ENCODE measurements around the gene NPEPL1.

NPEPL1 gene

DNA sequence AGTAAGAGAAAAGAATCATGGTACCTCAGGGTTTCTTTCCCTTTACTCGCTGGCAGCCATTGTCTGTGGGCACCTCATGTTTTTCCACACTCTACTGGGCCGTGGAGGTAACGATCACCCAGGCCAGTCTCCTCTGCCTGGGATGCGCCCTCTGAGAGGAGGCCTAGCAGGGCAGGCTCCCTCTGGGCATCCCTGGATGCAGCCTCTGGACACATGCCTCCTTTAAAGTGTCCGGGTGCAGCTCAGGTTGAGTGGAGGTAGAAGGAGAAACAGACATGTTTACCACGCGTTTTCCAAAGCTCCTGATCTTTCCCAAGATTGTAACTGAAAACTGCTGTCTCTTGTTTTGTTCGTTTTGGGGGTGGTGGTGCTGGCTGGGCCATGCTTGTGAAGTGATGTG, 13.8 kb upstream of the NPEPL1 start:
- no peak for DNase-seq (ENCODE audit: low read depth in 2 of 3, low spot score in 2 of 3)

DNA sequence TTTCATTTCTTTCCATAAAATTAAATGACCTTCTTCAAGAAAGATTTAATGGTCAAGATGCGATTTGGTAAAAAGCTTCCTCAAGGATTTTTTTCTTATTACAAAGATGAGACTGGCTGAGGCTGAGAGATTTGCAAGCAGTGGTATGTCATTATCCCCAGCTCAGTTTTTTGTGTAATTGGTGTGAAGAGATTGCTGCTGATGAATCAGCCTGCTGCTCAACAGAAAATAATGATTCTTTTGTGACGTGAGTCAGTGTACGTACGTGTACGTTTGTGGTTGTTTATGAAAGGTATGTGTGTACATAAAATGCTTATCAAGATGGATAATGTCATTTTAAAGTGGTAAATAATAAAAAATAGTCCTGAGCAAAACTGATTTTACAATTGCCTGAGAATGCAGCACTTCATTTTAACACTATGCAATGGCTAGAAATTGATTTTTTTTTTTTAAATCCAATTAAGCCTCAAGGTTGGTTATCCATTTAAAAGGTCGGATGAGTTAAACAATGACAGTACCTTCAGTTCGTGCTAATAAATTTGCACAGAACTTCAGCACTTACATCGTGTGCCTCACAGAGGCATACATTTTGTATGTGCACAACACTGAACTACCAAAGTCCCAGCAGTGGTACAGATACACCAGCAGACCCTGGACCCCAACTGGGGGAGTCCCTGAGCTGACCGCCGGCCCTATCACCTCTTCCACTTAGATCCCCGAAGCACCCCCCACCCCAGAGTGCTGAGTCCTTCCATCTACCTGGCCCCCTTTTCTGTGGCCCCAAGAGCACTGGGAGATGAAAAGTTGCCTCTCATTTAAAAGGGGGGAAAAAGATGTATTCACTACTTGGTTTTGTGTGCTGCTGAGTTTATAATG, 9.7 kb upstream of the NPEPL1 start:
- no peak for DNase-seq (ENCODE audit: low read depth in 2 of 3, low spot score in 2 of 3)

GRCh38 chr20:58684291-58684690, 8.3 kb upstream of the NPEPL1 start:
- DNase-seq (ENCODE audit: low read depth in 2 of 3, low spot score in 2 of 3), result no peak

- DNase-seq (ENCODE audit: low read depth in 2 of 3, low spot score in 2 of 3), result no peak
Observed at GRCh38 chr20:58685988-58686387, 6.6 kb upstream of the NPEPL1 start.

- no peak for DNase-seq (ENCODE audit: low read depth in 2 of 3, low spot score in 2 of 3)
Observed at GRCh38 chr20:58688414-58688813, 4.2 kb upstream of the NPEPL1 start.

DNA sequence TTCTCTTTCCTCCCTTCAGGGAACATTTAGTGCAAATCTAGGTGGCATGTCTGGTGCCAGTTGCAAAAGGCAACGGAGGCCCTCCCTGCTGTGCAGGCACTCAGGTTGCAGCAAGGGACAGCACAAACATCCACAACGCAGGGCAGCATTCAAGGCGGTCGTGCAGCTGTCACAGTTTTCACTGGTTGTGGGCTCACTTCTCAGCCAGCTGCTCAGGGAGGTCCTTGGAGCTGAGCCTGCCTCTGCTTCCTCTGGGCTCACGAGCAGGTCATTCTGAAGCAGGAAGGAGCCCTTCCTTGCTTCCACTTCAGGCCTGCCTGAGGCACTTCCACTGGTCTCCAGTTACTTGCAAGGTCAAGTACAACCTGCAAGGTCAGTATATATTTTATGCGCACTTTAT, 3.8 kb upstream of the NPEPL1 start:
- DNase-seq (ENCODE audit: low read depth in 2 of 3, low spot score in 2 of 3), result no peak

GRCh38 chr20:58690396-58691135, 2.0 kb upstream of the NPEPL1 start:
- DNase-seq (ENCODE audit: low read depth in 2 of 3, low spot score in 2 of 3), result no peak

- DNase-seq (ENCODE audit: low read depth in 2 of 3, low spot score in 2 of 3), result peak in 1 of 3 experiments; percentile 6
Observed at GRCh38 chr20:58691773-58692578, 624 bp upstream of the NPEPL1 start.

- DNase-seq (ENCODE audit: low read depth in 2 of 3, low spot score in 2 of 3), result no peak
Observed at GRCh38 chr20:58693226-58694006, 816 bp downstream of the NPEPL1 start.

- no peak for DNase-seq (ENCODE audit: low read depth in 2 of 3, low spot score in 2 of 3)
Observed at GRCh38 chr20:58694241-58695083, 1.9 kb downstream of the NPEPL1 start.

GRCh38 chr20:58695084-58695722, 2.6 kb downstream of the NPEPL1 start:
- DNase-seq (ENCODE audit: low read depth in 2 of 3, low spot score in 2 of 3), result no peak

DNA sequence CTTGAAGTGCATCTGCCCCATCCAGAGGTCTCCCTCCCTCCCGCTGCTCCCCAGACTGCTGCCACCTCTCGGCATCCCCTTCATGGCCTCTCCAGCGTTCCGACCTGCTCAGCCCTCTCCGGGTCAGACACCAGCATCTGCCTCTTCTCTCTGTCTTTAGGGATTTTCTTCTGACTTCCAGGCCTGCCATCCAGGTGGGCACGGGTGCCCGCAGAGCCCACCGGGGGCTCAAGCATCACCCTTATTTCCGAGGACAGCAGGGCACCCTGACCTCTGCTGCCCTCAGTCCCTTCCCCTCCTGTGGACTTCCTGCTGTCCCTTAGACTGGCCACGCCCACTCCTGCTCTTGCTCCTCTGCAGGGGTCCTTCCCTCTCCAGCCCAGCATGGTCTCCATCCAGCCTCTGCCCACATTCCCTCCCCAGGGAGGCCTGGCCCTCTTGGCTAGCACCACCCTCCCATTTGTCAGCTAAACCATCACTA, 3.3 kb downstream of the NPEPL1 start:
- DNase-seq (ENCODE audit: low read depth in 2 of 3, low spot score in 2 of 3), result no peak

DNA sequence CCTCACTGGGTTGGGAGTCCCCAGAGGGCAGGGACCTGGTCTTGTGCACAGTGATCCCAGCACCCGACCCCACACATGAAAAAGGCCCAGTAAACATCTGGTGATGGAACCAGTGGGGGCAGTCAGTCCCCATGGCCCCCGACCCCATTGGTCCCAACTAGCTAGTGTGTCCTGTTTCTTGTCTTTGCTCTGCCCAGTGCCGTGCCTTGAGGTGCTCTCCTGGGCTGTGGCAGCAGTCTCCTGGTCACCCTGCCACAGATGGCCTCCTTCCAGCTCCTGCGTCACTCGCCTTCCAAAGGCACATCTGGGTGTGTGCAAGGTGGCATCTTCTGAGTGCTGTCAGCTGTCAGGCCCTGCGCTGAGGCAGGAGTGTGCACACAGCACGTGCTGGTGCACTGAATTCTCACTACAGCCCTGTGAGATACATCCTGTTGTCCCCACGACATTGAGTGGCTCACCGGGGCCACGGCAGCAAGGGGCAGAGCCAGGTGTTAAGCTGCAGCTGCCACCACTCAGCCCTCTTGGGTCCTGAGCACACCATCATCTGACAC, 3.9 kb downstream of the NPEPL1 start:
- DNase-seq (ENCODE audit: low read depth in 2 of 3, low spot score in 2 of 3), result no peak

- DNase-seq (ENCODE audit: low read depth in 2 of 3, low spot score in 2 of 3), result no peak
Observed at GRCh38 chr20:58697201-58697866, 4.7 kb downstream of the NPEPL1 start.

GRCh38 chr20:58697867-58698703, 5.5 kb downstream of the NPEPL1 start:
- DNase-seq (ENCODE audit: low read depth in 2 of 3, low spot score in 2 of 3), result no peak

DNA sequence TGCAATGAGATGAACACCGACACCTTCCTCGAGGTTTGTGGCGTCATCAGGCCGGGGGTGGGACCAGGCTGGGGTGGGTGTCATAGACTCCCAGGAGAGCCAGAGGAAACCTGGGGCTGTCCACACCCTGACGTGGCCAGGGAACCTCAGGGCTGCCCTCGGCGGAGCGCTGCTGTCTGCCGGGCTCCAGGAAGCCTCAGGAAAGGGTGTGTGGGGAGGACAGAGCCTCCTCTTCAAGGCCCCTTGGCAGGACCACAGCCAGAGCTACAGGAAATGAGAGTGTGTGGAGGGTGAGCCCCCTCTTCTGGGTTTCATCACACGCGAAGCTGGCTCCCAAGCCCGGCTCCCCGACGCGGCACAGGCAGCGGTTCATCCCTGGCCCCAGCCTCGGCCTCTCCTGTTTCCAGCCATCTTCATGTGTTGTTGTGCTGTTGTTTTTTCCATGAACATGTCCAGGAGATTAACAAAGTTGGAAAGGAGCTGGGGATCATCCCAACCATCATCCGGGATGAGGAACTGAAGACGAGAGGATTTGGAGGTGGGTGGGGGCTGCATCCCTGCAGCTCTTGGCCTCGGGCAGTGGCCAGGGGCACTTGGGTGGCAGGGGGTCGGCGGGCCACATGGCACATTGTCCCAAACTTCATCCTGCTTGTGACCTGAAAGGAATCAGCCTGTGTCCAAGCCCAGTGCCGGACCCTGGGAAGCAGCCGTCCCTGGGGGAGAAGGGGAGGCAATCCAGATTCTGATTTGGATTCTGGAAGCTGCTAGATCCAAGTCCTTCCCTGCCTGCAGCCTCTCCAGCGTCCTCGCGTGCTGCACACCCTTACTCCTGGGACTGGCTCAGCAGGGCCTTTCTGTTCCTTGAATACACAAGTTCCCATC, 6.4 kb downstream of the NPEPL1 start:
- DNase-seq (ENCODE audit: low read depth in 2 of 3, low spot score in 2 of 3), result no peak

All from activated CD8-positive, alpha-beta memory T cell treated with anti-CD3 and anti-CD28 coated beads for 48 hours (primary cell).